Measurements from ENCODE around the gene CCDC74A.

GRCh38 chr2:131520526-131520925 lies 7.2 kb upstream of the CCDC74A start:
- no peak for TF ChIP-seq CTCF (conservative IDR thresholded peaks at IDR 0.05; ENCODE audit: low read length)
- TF ChIP-seq EZH2phosphoT487 (IDR thresholded peaks at IDR 0.05; ENCODE audit: borderline replicate concordance) = no peak
